ENCODE data around the gene UGT1A4.
"Not testable (repeated sequence)": the region's sequence is repeated elsewhere in the genome, so short reads cannot be mapped to it uniquely, and the experiment has no call there.

UGT1A4 gene

DNA sequence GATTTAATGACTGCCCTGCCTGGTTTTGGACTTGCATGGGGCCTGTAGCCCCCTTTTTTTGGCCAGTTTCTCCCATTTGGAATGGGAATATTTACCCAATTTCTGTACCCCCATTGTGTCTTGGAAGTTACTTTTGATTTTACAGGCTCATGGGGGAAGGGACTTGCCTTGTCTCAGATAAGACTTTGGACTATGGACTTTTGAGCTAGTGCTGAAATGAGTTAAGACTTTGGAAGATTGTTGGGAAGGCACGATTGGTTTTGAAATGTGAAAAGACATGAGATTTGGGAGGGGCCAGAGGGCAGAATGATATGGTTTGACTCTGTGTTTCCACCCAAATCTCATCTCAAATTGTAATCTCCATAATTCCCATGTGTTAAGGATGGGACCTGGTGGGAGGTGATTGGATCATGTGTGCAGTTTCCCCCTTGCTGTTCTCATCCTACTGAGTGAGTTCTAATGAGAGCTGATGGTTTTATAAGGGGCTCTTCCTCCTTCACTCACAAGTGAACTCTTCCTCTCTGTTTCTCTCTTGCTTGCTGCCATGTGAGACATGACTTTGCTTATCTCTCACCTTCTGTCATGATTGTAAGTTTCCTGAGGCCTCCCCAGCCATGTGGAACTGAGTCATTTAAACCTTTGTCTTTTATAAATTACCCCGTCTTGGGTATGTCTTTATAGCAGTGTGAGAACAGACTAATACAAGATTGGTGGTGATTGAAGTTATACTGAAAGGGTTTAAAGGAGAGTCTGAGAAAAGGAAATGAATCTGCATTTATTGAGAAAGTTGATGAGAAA lies 32.9 kb downstream of the UGT1A4 start:
- not testable (repeated sequence) for DNase-seq

DNA sequence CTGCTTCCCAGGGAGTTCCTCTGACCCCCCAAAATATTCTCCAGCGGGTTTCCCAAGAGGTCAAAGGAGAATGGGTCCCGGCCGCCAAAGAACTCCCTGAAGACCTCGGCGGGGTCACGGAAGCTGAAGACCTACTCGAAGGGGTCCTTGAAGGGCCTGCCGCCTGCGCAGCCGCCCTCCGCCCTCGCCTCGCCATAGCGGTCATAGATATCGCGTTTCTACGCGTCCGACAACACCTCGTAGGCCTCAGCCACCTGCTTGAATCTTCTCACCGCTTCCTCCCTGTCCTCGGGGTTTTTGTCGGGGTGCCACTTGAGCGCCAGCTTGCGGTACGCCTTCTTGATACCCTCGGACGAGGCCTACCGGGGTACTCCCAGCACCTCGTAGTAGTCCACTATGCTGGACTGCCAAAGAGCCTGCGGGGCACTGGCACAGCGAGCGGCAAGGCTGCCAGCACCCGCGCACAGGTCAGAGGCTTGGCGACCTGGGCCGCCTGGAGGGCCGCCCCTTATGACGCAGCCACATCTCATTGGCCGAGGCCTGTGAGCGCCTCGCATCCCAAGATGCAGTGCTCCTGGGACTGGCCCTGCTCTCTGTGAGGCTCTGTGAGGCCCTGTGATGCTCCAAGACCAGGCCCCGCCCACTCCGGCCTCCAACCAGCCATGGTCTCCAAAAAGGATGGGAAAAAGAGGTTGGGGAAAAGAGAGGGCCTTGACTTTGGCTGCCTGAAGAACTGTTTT lies 36.5 kb downstream of the UGT1A4 start:
- DNase-seq = no peak

DNA sequence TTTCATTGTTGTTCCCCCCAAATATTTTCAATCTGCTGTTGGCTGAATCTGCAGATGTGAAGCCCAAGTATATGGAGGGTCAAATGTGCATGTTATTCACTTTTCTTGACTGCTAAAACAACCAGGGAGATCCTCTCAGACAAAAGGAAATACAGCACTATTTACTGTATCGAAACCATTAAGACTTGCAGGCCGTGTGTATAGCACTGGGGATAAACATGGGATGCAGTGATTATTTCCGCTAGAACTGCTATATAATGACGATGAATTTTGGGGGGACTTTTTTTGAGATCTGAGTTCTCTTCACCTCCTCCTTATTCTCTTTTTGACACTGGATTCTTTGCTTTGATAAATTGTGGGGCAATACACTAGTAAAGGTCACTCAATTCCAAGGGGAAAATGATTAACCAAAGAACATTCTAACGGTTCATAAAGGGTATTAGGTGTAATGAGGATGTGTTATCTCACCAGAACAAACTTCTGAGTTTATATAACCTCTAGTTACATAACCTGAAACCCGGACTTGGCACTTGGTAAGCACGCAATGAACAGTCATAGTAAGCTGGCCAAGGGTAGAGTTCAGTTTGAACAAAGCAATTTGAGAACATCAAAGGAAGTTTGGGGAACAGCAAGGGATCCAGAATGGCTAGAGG lies 38.0 kb downstream of the UGT1A4 start:
- no peak for DNase-seq

DNA sequence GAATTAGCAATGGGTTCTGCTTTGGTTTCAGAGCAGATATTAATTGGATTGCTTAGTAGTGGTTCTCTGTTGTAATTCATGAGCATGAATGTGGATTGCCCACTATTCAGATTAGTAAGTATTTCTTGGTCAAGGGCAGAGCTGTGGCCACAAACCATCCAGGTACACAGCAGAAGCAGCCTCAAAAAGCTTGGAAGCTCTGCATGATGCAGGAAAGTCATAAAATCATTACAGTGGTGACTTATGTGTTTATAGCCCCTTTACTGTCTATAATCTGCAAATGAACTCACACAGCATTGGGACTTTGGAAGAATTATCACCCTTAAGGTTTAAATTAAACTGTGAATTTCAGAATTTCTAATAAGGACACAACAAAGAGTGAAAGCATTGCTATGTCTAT lies 39.6 kb downstream of the UGT1A4 start:
- no peak for DNase-seq

DNA sequence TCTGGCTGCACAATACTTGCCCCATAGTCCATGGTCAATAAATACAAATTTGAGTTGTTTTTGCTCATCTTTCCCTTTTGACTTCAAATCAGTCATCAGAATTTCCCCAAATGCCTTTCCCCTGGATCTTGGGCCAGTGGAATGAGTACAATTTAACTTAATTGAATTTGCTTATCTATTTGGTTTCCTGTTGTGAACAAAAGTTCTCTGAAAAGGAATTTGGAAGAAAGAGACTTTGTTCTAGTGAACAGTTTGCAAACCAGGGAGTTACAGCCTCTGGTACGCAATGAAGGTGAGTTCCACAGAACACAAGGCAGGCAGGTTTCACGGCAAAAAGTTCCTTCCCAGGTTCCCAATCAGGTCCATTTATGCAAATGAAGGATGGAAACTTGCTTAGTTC lies 40.3 kb downstream of the UGT1A4 start:
- DNase-seq = no peak

DNA sequence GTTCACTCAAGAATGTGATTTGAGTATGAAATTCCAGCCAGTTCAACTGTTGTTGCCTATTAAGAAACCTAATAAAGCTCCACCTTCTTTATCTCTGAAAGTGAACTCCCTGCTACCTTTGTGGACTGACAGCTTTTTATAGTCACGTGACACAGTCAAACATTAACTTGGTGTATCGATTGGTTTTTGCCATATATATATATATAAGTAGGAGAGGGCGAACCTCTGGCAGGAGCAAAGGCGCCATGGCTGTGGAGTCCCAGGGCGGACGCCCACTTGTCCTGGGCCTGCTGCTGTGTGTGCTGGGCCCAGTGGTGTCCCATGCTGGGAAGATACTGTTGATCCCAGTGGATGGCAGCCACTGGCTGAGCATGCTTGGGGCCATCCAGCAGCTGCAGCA lies 41.5 kb downstream of the UGT1A4 start, which contains the start of gene UGT1A1:
Gene UGT1A1 (plus strand): TSS at position 228 of the 400 bp plus-strand sequence. CDS start 18 bp downstream, at position 246.
- DNase-seq = no peak

DNA sequence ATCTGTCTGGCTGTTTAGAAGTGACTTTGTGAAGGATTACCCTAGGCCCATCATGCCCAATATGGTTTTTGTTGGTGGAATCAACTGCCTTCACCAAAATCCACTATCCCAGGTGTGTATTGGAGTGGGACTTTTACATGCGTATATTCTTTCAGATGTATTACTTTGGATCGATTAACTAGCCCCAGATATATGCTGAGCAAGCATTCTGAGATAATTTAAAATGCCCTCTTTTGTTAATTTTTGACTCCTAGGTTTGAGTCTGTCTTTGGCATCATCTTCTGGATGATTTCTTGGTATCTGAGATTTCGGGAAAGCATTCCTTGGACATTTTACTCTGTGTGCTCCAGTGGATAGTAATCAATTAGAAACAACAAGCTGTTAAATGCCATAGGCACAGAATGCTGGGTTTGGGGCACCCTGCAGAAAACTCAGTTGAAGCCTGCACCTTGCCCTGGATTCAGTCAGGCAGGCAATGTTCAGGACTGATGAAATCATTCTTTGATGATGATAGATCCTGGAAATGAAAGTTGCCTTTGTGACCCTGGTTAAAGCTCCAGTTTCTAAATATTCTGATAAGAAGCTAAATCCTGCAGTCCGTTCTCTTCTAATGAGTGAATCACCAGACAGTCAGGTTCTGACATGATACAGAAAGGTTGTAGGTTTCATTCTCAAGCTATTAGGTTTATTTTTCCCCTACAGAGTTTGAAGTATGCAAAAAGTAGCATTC lies 42.7 kb downstream of the UGT1A4 start:
- no peak for DNase-seq

DNA sequence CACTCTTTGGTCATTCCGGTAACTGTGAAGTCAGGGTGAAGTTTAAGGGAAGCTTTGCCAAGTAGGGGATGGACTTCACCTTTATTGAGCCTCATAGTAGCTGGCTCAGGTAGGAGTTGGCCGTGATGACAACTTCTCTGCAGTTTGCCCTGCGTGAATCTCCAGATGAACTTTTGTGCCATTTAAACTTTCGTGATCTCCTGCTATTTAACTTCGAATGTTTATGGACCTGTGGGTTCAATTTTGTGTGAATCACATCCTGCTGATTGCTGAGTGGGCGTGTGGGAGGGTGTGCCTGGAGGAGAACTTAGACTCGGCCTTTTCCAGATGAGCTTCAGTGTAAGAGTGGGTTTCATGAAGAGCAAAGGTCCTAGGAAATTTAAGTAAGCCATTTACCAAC lies 45.7 kb downstream of the UGT1A4 start:
- DNase-seq = no peak

DNA sequence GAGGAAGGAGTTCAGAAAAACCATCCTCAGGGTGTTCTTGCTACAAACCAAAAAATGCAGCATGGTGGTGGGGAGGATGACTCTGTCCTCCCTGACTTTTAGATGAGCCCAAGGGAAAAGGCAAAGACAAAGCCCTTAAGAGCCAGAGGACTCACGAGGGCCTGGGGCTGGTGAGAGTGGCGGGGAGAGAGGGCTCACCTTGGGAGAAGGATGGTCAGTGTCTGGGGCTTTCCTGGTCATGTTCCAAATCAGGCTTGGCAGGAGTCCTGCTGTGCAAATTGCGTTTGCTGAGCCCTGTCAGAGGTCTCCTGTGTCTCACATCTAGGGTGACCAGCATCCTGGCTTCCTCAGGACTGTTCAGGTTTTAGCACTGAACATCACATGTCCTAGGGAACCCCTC lies 46.2 kb downstream of the UGT1A4 start:
- no peak for DNase-seq

DNA sequence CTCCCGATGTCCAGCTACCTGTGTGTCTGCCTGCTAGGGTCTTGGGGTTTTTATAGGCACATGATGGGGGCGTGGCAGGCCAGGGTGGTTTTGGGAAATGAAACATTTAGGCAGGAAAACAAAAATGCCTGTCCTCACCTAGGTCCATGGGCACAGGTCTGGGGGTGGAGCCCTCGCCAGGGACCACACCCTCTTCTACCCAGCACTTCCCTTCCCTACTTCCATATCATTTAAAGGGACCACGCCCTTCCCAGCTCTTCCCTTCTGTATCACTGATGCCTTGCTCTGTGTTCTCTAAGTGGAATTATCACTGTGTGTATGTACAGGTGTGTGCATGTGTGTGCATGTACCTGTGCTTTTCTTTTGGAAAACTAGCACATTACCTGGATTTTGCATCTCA lies 47.9 kb downstream of the UGT1A4 start:
- DNase-seq = no peak

DNA sequence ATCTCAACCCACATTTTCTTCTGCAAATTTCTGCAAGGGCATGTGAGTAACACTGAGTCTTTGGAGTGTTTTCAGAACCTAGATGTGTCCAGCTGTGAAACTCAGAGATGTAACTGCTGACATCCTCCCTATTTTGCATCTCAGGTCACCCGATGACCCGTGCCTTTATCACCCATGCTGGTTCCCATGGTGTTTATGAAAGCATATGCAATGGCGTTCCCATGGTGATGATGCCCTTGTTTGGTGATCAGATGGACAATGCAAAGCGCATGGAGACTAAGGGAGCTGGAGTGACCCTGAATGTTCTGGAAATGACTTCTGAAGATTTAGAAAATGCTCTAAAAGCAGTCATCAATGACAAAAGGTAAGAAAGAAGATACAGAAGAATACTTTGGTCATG lies 49.5 kb downstream of the UGT1A4 start:
- DNase-seq = no peak

DNA sequence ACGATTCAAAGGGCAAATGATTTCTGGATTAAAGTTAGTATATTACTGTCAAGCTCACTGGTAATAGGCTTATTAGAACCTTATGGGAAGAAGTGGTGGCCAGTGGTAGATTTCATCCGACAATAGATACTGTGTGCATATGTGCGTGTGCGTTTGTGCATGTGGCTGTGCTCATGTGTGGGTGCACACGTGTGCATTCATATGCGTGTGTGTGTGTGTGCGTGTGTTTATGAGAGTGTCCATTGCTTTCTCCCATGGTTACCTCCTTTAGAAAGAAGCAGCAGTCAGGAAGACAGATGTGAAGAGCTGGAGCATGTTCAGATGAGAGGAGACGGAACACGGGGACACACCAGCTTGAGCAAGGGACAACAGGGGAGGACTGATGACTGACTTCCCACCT lies 50.7 kb downstream of the UGT1A4 start:
- DNase-seq = no peak

DNA sequence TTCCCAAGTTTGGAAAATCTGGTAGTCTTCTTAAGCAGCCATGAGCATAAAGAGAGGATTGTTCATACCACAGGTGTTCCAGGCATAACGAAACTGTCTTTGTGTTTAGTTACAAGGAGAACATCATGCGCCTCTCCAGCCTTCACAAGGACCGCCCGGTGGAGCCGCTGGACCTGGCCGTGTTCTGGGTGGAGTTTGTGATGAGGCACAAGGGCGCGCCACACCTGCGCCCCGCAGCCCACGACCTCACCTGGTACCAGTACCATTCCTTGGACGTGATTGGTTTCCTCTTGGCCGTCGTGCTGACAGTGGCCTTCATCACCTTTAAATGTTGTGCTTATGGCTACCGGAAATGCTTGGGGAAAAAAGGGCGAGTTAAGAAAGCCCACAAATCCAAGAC lies 53.6 kb downstream of the UGT1A4 start:
- no peak for DNase-seq

DNA sequence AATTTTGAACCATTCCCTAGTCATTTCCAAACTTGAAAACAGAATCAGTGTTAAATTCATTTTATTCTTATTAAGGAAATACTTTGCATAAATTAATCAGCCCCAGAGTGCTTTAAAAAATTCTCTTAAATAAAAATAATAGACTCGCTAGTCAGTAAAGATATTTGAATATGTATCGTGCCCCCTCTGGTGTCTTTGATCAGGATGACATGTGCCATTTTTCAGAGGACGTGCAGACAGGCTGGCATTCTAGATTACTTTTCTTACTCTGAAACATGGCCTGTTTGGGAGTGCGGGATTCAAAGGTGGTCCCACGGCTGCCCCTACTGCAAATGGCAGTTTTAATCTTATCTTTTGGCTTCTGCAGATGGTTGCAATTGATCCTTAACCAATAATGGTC lies 54.0 kb downstream of the UGT1A4 start:
- no peak for DNase-seq

DNA sequence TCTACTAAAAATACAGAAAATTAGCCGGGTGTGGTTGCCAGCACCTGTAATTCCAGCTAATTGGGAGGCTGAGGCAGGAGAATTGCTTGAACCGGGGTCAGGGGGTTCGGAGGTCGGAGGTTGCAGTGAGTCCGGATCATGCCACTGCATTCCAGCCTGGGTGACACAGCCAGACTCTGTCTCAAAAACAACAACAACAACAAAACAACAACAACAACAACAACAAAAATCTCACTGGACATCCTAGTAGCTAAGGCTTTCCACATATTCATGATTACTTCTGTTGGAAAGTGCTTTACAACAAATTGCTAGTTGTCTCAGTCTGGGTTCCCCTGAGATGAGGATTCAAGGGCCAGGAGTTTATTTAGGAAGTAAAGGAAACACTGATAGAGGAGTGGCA lies 55.3 kb downstream of the UGT1A4 start:
- no peak for DNase-seq

DNA sequence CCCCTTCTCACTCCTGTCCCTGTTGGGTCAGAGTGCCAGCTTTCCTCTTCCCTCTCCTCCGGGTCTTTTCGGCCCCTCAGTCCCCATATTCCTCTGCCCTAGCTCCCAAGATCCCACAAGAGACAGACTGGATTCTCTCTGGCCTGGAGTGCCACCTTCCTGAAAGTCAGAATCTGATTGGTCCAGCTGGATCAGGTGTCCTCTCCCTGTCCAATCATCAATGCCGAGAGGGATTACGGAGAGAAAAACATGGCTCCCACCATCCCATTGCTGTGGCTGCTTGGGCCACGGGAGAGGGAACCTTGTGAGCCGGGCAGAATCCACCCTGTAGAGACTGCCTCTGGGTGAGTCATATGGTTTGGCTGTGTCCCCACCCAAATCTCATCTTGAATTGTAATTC lies 56.9 kb downstream of the UGT1A4 start:
- DNase-seq = no peak

DNA sequence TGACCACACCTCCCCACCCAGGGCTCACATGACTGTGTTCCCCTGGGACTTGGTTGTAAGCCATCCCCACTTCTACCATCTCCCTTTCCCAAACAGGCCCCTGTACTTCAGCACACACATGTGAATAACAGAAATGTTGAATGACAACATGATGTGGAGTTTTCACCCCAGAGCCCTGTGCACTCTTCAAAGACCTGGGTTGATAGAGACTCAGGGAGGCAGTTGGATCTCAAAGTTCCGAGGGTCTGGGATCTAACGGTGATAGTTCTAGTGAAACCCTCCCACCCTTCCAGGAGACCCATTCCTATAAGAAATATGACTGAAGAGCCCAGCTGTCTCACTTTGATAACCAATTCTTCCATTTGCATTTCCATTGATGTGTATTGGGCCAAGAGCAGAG lies 59.5 kb downstream of the UGT1A4 start, which contains the start of gene MROH2A:
Gene MROH2A (plus strand): TSS at position 301 of the 400 bp plus-strand sequence. CDS start 1,029 bp downstream, outside the sequence.
- DNase-seq = no peak

DNA sequence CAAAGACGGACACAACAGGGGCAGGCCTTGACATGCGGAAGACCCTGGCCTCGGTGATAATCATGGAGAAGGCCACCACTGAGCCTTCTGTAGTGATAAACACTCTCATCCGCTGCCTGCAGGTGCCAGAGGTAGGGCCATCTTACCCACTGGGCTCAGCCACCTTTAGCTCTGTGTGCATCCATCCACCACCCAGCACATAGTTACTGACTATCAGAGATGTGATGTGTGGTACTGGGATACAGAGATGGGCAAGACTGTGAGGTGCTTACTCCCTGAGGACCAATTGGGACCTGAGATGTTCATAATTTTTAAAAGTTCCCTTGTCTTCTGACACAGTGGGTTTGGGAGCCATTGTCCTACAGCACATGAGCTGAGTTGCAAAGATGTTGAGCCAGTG lies 61.2 kb downstream of the UGT1A4 start:
- DNase-seq = no peak

DNA sequence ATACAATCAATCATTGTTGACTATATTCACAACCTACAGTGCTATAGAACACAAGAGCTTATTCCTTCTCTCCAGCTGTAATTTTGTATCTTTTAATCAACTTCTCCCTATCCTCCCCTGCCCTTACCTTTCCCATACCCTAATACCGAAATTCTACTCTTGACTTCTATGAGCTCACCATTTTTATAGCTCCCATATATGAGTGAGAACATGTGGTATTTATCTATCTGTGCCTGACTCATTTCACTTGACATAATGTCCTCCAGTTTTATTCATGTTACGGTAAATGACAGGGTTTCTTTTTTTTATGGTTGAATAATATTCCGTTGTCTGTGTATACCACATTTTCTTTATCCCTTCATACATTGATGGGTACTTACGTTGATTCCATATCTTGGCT lies 62.2 kb downstream of the UGT1A4 start:
- no peak for DNase-seq

DNA sequence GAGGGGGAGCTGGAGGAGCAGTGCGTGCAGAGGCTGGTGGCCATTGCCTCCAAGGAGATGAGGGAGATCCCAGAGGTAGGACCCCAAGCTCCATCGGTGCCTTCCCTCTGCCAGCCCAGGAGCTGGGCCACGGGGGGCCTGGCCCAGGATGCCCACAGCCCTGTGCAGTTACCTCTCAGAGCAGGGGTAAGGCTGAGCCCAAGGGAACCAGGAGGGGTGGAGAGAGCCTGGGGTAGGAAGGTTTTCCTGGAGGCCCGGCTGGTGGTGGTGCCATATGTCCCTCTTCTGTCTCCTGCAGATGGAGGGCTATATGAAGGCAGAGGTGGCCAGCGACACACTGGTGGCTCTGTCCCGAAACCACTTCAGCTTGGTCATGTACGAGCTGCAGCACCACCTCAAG lies 71.0 kb downstream of the UGT1A4 start:
- DNase-seq = no peak

DNA sequence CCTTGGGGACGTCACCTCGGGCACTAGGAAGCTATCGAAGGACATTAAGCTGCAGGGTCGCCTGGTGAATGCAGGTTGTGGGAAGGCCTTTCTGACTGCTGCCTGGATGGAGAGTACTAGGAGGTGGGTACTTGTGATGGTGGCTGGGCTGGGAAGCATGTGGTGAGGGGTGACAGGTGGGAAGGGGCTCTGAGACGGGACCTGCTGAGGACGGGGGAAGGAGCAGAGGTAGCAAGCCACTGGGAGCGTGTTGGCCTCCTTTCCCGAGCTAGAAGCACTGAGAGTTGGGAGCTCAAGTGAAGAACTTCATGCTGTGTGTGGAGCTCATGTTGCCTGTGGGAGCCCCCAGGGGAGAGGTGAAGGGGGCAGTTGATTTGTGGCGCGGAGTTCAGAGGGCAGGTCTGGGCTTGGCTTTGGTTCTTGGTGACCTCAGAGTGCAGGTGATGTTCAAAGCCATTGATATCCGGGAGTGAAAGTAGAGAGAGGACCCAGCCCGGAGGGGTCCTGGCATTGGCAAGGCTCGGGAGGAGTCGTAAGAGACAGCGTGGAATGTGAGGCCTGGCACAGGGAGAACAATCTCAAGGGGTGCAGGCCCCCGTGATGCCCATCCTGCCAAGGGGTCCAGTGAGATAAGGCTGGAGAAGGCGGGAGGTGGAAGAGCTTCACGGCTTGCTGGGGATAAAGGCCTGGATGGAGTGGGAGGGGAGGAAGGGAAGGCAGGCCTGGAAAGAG lies 72.8 kb downstream of the UGT1A4 start:
- DNase-seq = no peak

DNA sequence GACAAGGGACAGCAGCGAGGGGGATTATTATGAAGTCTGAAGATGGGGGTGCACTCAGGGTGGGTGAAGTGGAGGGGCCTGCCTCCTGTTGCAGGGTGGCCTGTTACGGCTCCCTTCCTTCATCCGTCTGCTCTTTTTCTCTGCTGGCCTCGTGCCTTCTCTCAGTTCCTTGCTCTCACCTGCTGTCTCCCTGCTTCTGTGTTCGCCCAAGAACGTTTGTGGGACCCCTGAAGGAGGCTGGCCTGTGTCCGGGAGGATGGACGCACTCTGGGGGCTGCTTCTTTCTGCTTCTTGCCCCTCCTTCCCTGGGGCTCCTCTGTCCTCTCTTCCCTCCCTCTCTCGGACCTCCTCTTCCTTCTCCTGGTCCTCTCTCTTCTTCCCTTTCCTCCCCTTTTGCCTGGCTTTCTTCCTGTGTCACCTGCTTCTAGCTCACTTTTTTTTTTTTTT lies 73.4 kb downstream of the UGT1A4 start:
- no peak for DNase-seq
